Osteocyte (in vitro differentiated cells): ENCODE measurements around the gene CDK5. TPM values are rescaled to one million over a fixed set of nuclear protein-coding genes. Genes with fewer than 3 reads are reported as not detected.

Source experiments
- DNase-seq: peaks from one replicate; pipeline ENCODE4 v3.0.0; 2021; ENCODE audit warnings: mixed read lengths; ENCODE audit not compliant: unreplicated experiment; ENCODE audit errors: extremely low spot score
- H3K27ac Mint-ChIP-seq: one replicate; pipeline ENCODE4 v1.8.0; 2021; ENCODE audit warnings: mild to moderate bottlenecking, mixed read lengths; ENCODE audit not compliant: unreplicated experiment
- H3K27me3 Mint-ChIP-seq: one replicate; pipeline ENCODE4 v1.8.0; 2021; ENCODE audit warnings: mixed read lengths; ENCODE audit not compliant: unreplicated experiment
- H3K36me3 Mint-ChIP-seq: one replicate; pipeline ENCODE4 v1.8.0; 2021; ENCODE audit warnings: mixed read lengths; ENCODE audit not compliant: unreplicated experiment
- H3K4me1 Mint-ChIP-seq: one replicate; pipeline ENCODE4 v1.8.0; 2021; ENCODE audit warnings: mixed read lengths; ENCODE audit not compliant: unreplicated experiment
- H3K4me3 Mint-ChIP-seq: one replicate; pipeline ENCODE4 v1.8.0; 2021; ENCODE audit warnings: mild to moderate bottlenecking, moderate library complexity, mixed read lengths; ENCODE audit not compliant: unreplicated experiment
- H3K9me3 Mint-ChIP-seq: one replicate; pipeline ENCODE4 v1.8.0; 2021; ENCODE audit warnings: mixed read lengths; ENCODE audit not compliant: unreplicated experiment
- CTCF ChIP-seq: fragments of 200-600 bp; sonication (generic); IDR thresholded peaks from 2 replicates; pipeline ENCODE4 v1.5.0; 2021; ENCODE audit warnings: antibody characterized with exemption, mild to moderate bottlenecking, moderate library complexity
- total RNA-seq: library from RNA; stranded (reverse); gene quantifications from 2 replicates; pipeline ENCODE4 v1.2.1, GENCODE V29; 2021

Gene CDK5
- total RNA-seq, 1 donor from 2014 or later: 18.8 TPM

GRCh38 chr7:151033864-151034249 is 23.8 kb downstream of the CDK5 start:
- no peak overlapping the region for H3K27ac Mint-ChIP-seq
- no peaks in the 10 kb centered on the region for H3K27me3 Mint-ChIP-seq

GRCh38 chr7:151032936-151033863 is 24.5 kb downstream of the CDK5 start:
- Mint-ChIP-seq H3K4me3 (no peak overlapping the region), H3K9me3 (no peaks in the 10 kb centered on the region), H3K27me3 (no peaks in the 10 kb centered on the region), H3K36me3 (no peaks in the 10 kb centered on the region), H3K27ac (no peak overlapping the region), H3K4me1 (peaks cover 14% of the 10 kb centered on the region)
- no peak for TF ChIP-seq CTCF
- DNase-seq: no peak

More at GRCh38 chr7:151033864-151034249, 23.8 kb downstream of the CDK5 start:
- no peak for DNase-seq
- no peak for TF ChIP-seq CTCF
- Mint-ChIP-seq H3K36me3 (no peaks in the 10 kb centered on the region), H3K4me1 (peaks cover 15% of the 10 kb centered on the region), H3K9me3 (no peaks in the 10 kb centered on the region), H3K4me3 (no peak overlapping the region)

- H3K9me3 Mint-ChIP-seq: no peaks in the 10 kb centered on the region
- DNase-seq: no peak
- H3K4me1 Mint-ChIP-seq: peaks cover 20% of the 10 kb centered on the region
- H3K27ac Mint-ChIP-seq: no peak overlapping the region
- no peak overlapping the region for H3K4me3 Mint-ChIP-seq
- TF ChIP-seq CTCF: no peak
- no peaks in the 10 kb centered on the region for H3K27me3 Mint-ChIP-seq
- no peaks in the 10 kb centered on the region for H3K36me3 Mint-ChIP-seq
These were observed 26.7 kb downstream of the CDK5 start for GRCh38 chr7:151031011-151031410.

- Mint-ChIP-seq H3K27me3 (no peaks in the 10 kb centered on the region), H3K9me3 (no peaks in the 10 kb centered on the region), H3K4me1 (peaks cover 20% of the 10 kb centered on the region), H3K27ac (peak overlapping the region; percentile 96), H3K4me3 (peak overlapping the region; percentile 88), H3K36me3 (no peaks in the 10 kb centered on the region)
- no peak for DNase-seq
- TF ChIP-seq CTCF: no peak
These were observed 28.7 kb downstream of the CDK5 start for GRCh38 chr7:151028948-151029501.
